GM19025 (cell line): Measurements from ENCODE around the gene SAE1.

Experiments used
- ATAC-seq: cut with Tn5 transposase; IDR thresholded peaks from one replicate; pipeline ENCODE4 v1.9.1; 2021; ENCODE audit warnings: mild to moderate bottlenecking, low read depth, moderate library complexity; ENCODE audit not compliant: unreplicated experiment

Gene SAE1

DNA sequence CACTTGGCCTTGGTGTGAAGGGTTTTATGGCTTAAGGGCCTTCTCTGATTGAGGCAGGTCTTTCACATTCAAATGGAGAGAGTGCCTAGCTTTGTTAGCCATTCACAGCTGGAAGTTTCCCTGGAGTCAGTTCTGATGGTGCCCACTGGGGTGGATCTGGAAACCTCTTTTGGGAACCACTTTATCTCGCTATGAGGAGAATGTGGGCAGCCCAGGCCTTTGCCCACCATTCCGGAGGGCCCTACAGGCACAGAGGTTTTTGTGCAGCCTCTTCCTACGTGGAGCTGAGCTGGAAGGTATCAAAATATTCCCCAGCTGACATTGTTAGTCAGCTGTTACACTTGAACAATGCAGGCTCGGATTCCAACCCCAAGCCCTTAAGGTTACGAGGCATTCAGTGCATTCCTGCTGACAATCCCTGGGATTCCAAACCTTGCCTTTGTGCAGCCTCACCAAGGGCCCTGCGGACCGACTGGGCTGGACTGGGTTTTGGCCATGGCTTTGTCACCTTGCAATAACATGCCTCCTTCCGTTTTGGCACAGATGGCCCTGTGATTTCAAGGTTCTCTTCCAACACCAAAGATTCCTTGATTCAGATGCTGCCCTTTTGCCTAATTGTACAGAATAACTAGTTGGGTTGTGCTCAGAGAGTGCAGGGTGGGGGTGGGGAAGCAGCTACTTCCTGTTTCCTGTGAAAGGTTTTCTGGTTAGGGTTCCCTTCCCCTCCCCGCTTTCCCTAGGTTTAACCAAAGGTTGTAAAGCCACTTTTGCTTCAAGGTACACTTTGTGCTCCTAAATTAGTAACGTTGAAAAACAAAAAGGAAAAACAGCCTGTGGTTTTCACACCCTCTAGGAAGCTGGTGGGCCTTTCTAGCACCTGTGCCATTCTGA, 27.0 kb downstream of the SAE1 start:
- ATAC-seq, result no peak

DNA sequence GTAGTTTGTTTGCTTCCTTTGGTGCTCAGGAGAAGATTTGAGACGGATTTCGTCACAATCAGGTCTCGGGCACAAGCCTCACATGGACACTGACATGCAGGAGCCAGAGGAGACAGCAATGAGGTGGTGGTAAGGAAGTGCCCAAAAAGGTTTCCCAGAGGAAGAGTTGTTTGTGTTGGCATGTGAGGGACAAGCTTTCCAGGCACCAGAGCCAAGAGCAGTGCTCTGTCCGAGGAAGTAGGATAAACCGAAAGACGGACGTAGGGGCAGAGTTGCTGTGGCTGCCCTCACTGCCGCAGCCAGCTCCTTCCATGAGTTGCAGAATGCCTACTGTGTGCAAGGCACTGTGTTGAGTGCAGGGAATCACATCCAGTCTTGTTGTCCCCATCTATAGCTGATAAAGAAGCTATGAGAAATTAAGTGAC, 27.7 kb downstream of the SAE1 start:
- no peak for ATAC-seq

GRCh38 chr19:47158879-47159503, 28.4 kb downstream of the SAE1 start:
- ATAC-seq, result no peak

GRCh38 chr19:47161876-47162489, 31.3 kb downstream of the SAE1 start:
- no peak for ATAC-seq

GRCh38 chr19:47168065-47168464, 37.4 kb downstream of the SAE1 start:
- ATAC-seq, result no peak

- no peak for ATAC-seq
Measured at GRCh38 chr19:47172666-47173455, 42.2 kb downstream of the SAE1 start.

DNA sequence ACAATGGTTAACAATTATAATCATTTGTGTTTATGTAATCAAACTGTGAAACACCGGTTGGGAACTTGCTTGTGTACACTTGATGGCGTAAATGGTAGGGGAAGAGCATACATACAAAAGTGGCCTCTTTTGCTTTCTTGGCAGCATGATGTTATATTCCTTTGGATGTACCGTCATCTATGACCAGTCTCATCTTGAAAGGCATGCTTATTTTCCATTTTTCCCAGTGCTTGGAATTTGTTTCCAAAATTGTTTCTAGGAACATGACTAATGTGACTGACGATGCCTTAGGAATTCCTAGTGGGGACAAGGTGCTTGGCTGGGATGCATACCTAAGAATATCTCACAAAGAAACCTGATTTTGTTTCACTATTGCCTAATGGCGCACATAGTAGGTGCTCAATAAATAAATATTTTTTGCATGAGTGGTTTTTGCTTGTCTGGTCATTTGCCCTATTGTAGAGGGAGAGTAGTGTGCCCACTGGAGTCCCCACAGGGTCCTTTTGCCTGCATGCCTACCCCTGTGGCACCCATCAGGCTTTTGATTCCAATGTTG, 45.5 kb downstream of the SAE1 start:
- no peak for ATAC-seq

DNA sequence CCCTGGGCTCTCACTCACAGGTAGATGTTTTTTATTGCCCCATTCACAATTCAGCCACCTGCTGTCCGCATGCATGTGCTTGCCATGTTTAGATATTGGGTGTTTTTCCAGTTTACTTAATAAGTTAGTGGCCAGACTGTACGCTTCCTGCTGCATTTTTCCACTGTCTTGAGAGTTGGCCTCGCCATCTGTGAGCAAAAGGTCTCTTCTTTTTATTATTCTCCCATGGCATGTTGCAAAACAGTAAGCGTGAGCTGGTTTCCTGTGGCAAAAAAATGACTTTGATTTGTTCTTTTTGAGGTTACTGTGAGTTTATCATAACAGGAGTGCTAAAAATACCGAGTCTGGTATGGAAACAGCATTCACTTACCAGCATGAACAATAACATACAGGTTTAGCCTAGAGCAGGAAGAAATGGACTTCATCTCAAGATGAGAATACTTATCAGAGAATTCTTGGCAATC, 46.0 kb downstream of the SAE1 start:
- no peak for ATAC-seq

- no peak for ATAC-seq
Measured at GRCh38 chr19:47179653-47180310, 49.1 kb downstream of the SAE1 start.

DNA sequence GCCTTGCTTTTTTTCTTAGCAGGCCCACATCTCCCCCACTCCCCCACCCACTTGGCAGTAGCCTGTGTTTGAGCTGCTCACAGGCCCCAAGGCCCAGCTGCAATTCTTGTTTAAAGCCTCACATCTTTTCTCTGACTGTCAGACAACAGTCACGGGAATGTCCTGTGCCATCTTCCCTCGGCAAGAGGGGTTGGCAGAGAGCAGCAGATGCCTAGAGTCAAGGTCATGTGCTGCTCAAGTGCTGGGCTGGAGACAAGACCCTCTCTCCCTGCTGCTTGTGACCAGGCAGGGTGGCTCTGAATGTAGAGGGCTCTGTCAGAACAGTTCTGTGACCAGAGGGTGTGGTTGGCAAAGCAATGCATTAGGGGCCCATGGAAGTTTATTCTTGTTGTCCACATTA, 53.0 kb downstream of the SAE1 start:
- no peak for ATAC-seq

GRCh38 chr19:47186446-47187334, 56.1 kb downstream of the SAE1 start:
- peak; percentile 89 for ATAC-seq

GRCh38 chr19:47187335-47187655, 56.7 kb downstream of the SAE1 start:
- no peak for ATAC-seq

GRCh38 chr19:47187797-47188196, 57.2 kb downstream of the SAE1 start:
- ATAC-seq, result no peak

DNA sequence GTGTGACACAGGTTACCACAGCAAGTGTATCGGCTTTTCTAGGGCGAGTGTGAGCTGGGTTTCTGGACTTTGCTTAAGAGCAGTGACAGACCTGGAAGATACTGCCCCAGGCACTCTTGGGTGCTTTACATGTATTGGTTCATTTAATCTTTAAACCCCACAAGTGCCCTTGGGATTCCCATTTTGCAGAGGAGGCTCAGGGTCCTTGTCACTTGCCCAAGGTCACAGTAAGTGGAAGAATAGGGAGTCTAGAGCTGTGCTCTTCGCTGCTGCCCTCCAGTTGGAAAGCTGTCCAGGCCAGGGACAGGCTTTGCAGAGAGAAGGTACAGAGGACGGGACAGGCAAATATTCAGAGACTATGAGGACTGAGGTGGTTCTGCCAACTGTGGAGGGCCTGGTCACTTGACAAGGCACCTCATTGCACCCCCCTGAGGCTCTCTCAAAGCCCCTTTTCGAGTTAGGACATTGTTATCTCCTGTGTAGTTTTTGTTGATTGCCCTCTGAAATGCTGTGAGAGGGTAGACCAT, 57.9 kb downstream of the SAE1 start:
- no peak for ATAC-seq

DNA sequence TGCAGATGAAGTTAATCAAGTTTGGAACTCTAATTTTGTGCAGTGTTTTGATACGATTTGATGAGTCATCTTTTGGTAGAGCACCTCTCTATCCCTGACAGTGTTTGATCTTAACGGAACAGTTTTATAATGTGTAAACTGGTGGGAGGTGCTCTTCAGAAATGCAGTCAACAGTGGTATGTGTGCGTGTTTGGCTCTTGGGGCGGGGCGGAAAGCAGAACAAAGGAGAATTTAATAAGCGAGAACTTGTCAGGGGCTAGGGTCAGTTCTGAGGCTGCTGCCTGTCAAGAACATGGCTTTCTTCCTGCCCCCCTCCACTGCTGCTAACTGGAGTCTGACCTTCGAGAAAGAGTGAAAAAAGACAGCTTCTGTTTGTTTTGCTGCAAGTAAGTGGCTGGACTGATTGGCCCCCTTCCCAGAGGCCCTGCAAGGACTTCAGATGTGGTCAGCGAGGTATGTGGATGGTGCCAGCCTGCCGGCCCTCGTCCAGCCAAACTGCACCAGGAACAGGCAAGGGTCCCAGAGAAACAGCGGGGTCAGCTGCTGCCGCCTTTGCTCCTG, 59.6 kb downstream of the SAE1 start:
- no peak for ATAC-seq

- ATAC-seq, result no peak
Measured at GRCh38 chr19:47195434-47195833, 64.8 kb downstream of the SAE1 start.

DNA sequence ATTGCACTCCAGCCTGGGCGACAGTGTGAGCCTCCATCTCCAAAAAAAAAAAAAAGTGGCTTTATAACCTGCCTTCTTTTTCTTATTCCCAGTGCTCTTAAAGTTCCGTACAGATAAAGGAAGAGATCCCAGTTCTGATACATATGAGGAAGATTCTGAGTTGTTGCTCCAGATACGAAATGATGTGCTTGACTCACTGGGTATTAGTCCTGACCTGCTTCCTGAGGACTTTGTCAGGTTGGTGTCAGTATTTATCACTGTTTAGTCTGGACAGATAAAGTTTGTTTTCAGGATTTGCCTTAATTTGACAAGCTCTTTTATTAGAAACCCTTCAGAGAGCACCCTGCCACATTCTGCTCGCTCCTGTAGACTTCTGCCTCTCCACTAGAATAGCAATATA, 66.5 kb downstream of the SAE1 start:
- no peak for ATAC-seq

- no peak for ATAC-seq
Measured at GRCh38 chr19:47200530-47200929, 69.9 kb downstream of the SAE1 start.
